Pancreas (tissue), 10 donors: Measurements from ENCODE around the gene VRK3. TPM values are rescaled to one million over a fixed set of nuclear protein-coding genes. Genes with fewer than 3 reads are reported as not detected.

Experiments used
- ATAC-seq, 4 donors: fragments of 200-7000 bp; cut with Tn5 transposase; one replicate each; pipeline versions ENCODE4 v1.8.0 to v1.9.1; 2020; ENCODE audit warnings: mild to moderate bottlenecking in 4 of 4, moderate library complexity in 4 of 4
- DNase-seq, 6 donors: peaks; one replicate each; pipeline ENCODE4 v3.0.0-alpha.2; 2020
- FAIRE-seq: peaks from 2 replicates; lab custom pipeline; 2012; peaks lifted over from hg19 to GRCh38; lab: Jason Lieb, UNC
- H3K27ac ChIP-seq, 4 donors: fragments of 200-600 bp; sonication (generic); 1 replicate in 3 of 4; 2 replicates in 1 of 4; pipeline versions ENCODE4 v1.5.0 to v1.8.0; 2020
- H3K27me3 ChIP-seq, 4 donors: fragments of 200-600 bp; one replicate each; pipeline ENCODE4 v1.8.0; 2021
- H3K36me3 ChIP-seq, 3 donors: fragments of 200-600 bp; sonication (generic) in 1 of 3; one replicate each; pipeline versions ENCODE4 v1.5.0 to v1.8.0; 2020 to 2021
- H3K4me1 ChIP-seq, 3 donors: fragments of 200-600 bp; one replicate each; pipeline ENCODE4 v1.8.0; 2021
- H3K4me3 ChIP-seq, 4 donors: fragments of 200-600 bp; sonication (generic) in 2 of 4; one replicate each; pipeline versions ENCODE4 v1.5.0 to v1.8.0; 2020 to 2021
- H3K9me3 ChIP-seq, 4 donors: fragments of 200-600 bp; one replicate each; pipeline ENCODE4 v1.8.0; 2021
- WGBS, 2 donors: extraction: QIAGEN DNeasy Blood & Tissue Kit; methylation state at CpG; one replicate each; pipeline ENCODE4 v1.1.7; 2013; 5-methylcytosine and 5-hydroxymethylcytosine counted together
- intact Hi-C, 3 donors: fragments of 100-400 bp; cut with DNase I; formaldehyde crosslinking; loops; one replicate each; pipeline versions ENCODE4 v1.11.1 to v1.14.2; 2022
- polyA plus RNA-seq, 2 donors: library from polyadenylated mRNA; stranded (reverse); fragments of 200-250 nt; gene quantifications; one replicate each; pipeline ENCODE4 v1.2.3, GENCODE V29; 2013
- total RNA-seq, 6 donors: library from RNA; stranded (reverse); fragmentation: NEBNext Ultra II Directional in 4 of 6; extraction: Animal tissue kit (Norgen Biotek cat#: 25700) in 4 of 6; gene quantifications; one replicate each; pipeline versions ENCODE4 v1.2.1 to v1.2.4, GENCODE V29; 2021 to 2023
- TF ChIP-seq, protein P1 (sequence below), 4 donors: fragments of 200-600 bp; sonication (generic) in 3 of 4; IDR thresholded peaks; one replicate each; pipeline versions ENCODE4 v1.5.0 to v1.8.0; 2021; ENCODE audit warnings: antibody characterized with exemption in 4 of 4
- donor health status: healthy with polysubstance abuse.
- donor health status: DM: no; HTN: no; CAD: no; lungs with moderate emphysema.
- donor health status: DM: no; HTN: no; CAD: no.
- donor health status: control.
- donor health status: control.
- donor health status: Bipolar disorder and iron deficiency.
- donor health status: DM: yes; HTN: yes; CAD: no.
- donor health status: DM: no; HTN: no; CAD: no.
- donor health status: DM: no; HTN: no; CAD: no.
- donor health status: DM: yes; HTN: yes; CAD: no.

The VRK3 gene
- total and polyA plus RNA-seq, 8 donors = 14.4 to 32.4 (median 17.9) TPM

DNA sequence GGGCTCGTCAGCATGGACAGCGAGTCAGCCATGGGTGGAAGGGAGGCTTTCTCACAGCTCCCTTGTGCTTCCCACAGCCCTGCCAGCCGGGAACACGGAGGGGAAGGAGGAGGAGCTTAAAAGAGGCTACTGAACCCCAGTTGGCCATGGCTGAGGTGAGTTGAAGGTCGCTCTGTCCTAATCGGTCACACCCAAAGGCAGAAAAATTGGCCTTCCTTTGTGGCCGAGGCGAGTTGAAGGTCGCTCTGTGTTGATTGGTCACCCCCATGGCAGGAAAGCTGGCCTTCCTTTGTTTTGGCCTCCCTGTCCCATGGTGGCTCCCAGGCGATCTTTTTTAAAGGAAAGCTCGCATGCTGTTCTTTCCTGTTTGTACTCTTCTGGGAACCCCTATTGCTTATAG, 5.8 kb upstream of the VRK3 start:
- H3K27ac ChIP-seq = no peak overlapping the region
- TF ChIP-seq, protein P1, sequence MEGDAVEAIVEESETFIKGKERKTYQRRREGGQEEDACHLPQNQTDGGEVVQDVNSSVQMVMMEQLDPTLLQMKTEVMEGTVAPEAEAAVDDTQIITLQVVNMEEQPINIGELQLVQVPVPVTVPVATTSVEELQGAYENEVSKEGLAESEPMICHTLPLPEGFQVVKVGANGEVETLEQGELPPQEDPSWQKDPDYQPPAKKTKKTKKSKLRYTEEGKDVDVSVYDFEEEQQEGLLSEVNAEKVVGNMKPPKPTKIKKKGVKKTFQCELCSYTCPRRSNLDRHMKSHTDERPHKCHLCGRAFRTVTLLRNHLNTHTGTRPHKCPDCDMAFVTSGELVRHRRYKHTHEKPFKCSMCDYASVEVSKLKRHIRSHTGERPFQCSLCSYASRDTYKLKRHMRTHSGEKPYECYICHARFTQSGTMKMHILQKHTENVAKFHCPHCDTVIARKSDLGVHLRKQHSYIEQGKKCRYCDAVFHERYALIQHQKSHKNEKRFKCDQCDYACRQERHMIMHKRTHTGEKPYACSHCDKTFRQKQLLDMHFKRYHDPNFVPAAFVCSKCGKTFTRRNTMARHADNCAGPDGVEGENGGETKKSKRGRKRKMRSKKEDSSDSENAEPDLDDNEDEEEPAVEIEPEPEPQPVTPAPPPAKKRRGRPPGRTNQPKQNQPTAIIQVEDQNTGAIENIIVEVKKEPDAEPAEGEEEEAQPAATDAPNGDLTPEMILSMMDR (IDR thresholded peaks at IDR 0.05) = no peak
- H3K27me3 ChIP-seq = no peaks in the 10 kb centered on the region
- peaks cover 0 to 10% (median 7%) of the 10 kb centered on the region in 3 donors for H3K4me1 ChIP-seq
- WGBS, 2 donors = 91 to 94% methylated on average over 10 to 11 of the region's 11 CpGs
- no peak for ATAC-seq
- H3K9me3 ChIP-seq = no peaks in the 10 kb centered on the region
- H3K36me3 ChIP-seq = no peaks in the 10 kb centered on the region
- no peak overlapping the region for H3K4me3 ChIP-seq
- DNase-seq = no peak
- no peak for FAIRE-seq
- intact Hi-C loops = no loop called here

DNA sequence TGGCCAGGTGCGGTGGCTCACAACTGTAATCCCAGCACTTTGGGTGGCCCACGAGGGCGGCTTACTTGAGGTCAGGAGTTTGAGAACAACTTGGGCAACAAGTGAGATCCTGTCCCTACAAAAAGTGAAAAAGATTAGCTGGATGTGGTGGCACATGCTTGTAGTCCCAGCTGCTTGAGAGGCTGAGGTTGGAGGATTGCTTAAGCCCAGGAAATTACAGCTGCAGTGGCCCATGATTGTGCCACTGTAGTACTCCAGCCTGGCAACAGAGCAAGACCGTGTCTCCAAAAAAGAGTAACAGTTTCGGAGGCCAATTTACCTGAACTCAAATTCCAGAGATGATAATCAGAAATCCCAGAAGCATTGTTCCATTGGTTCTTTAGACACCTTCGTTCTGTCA, 5.1 kb upstream of the VRK3 start:
- FAIRE-seq = no peak
- WGBS, 2 donors = 92 to 96% methylated on average over 6 of the region's 6 CpGs
- no peak overlapping the region for H3K27ac ChIP-seq
- peaks cover 0 to 10% (median 7%) of the 10 kb centered on the region in 3 donors for H3K4me1 ChIP-seq
- TF ChIP-seq, protein P1 (IDR thresholded peaks at IDR 0.05) = no peak
- no peaks in the 10 kb centered on the region for H3K27me3 ChIP-seq
- ATAC-seq = no peak
- no peak for DNase-seq
- H3K4me3 ChIP-seq = no peak overlapping the region
- H3K9me3 ChIP-seq = no peaks in the 10 kb centered on the region
- no peaks in the 10 kb centered on the region for H3K36me3 ChIP-seq
- intact Hi-C loops = no loop called here

- ATAC-seq (no peak), FAIRE-seq (no peak), DNase-seq (no peak)
- peak overlapping the region in 2 of 4 donors; percentile 96 to 98 for H3K4me3 ChIP-seq
- peaks cover 0 to 18% (median 7%) of the 10 kb centered on the region in 3 donors for H3K4me1 ChIP-seq
- no peaks in the 10 kb centered on the region for H3K27me3 ChIP-seq
- 86 to 91% methylated on average over 7 of the region's 7 CpGs for WGBS, 2 donors
- intact Hi-C loops = no loop called here
- TF ChIP-seq, protein P1 (IDR thresholded peaks at IDR 0.05) = no peak
- no peaks in the 10 kb centered on the region for H3K9me3 ChIP-seq
- H3K36me3 ChIP-seq = no peaks in the 10 kb centered on the region
- H3K27ac ChIP-seq = no peak overlapping the region
Observed at GRCh38 chr19:50026550-50026906, 1.4 kb upstream of the VRK3 start.

GRCh38 chr19:50025794-50026549, 800 bp upstream of the VRK3 start, which contains the start of gene ZNF473:
TSS of gene ZNF473 (plus strand) at chr19:50026005. CDS start at chr19:50031083, 5,078 bp downstream.
- peaks cover 0 to 18% (median 7%) of the 10 kb centered on the region in 3 donors for H3K4me1 ChIP-seq
- 8% methylated on average over 44 to 45 of the region's 45 CpGs for WGBS, 2 donors

More at GRCh38 chr19:50025794-50026549, 800 bp upstream of the VRK3 start, which contains the start of gene ZNF473:
- TF ChIP-seq, protein P1 (IDR thresholded peaks at IDR 0.05) = no peak
- Histone ChIP-seq H3K36me3 (no peaks in the 10 kb centered on the region), H3K4me3 (peak within 1 kb of the TSS; percentile 82 to 98 (median 93)), H3K27me3 (no peaks in the 10 kb centered on the region), H3K27ac (peak within 1 kb of the TSS; percentile 75 to 89 (median 84)), H3K9me3 (no peaks in the 10 kb centered on the region)
- intact Hi-C loops = no loop called here
- peak; percentile 90 to 97 (median 92) for DNase-seq
- peak; percentile 84 to 93 (median 88) for ATAC-seq
- no peak for FAIRE-seq
